Stimulated activated CD4-positive, alpha-beta T cell treated with anti-CD3 and anti-CD28 coated beads, Interleukin-1b, Interleukin-23, amount 100 ng/mL, for 24 hours (primary cell): Measurements from ENCODE around the gene PCSK5.
"Not testable (repeated sequence)": the region's sequence is repeated elsewhere in the genome, so short reads cannot be mapped to it uniquely, and the experiment has no call there.

Source experiments
- DNase-seq, 4 experiments: peaks; one replicate each; pipeline ENCODE4 v3.0.0-alpha.2; 2020; ENCODE audit warnings: low read depth in 4 of 4, low spot score in 1 of 4

The PCSK5 gene

GRCh38 chr9:76297721-76298239, 407.3 kb downstream of the PCSK5 start:
- no peak for DNase-seq

- DNase-seq: no peak
These were observed 408.2 kb downstream of the PCSK5 start for GRCh38 chr9:76298521-76299144.

DNA sequence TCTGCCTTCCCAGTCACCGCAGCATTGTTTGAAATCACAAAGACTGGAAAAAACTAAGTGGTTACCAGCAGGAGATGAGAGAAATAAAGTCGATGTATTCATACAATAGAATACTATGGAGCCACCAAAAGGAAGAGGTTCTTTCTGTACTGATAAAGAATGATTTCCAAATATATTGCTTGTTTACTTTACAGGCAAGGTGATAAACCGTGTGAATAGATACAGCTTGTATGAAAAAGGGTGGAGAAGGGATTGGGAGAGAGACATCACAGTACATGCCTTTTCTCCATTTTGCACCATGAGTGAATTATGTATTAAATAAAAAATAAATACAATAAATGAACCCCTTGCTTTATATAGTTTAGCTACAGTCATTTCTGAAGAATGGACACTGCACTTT, 412.1 kb downstream of the PCSK5 start:
- DNase-seq: no peak

DNA sequence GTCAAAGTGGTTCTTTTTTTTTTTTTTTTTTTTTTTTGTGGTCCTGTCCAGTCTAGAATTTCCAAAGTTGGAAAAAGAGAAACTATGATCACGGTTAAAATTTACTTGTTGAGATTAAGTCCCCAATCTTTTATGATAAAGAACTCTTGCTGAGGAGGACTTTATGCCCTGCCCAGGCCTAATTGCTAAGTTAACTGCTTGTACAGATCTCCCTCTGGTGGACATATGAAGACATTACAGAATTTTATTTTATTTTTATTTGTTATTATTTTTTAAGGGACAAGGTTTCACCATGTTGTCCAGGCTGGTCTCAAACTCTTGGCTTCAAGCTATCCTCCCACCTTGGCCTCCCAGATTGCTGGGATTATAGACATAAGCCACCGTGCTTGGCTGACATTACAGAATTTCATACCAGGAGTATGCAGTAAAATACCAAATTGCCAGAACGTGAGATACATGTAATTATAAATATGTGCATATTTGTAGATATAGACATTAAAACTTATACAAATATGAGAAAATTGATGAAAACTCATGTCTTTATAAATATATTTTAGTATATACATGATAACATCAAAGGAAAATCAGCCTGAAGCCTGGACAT, 412.6 kb downstream of the PCSK5 start:
- no peak for DNase-seq

DNA sequence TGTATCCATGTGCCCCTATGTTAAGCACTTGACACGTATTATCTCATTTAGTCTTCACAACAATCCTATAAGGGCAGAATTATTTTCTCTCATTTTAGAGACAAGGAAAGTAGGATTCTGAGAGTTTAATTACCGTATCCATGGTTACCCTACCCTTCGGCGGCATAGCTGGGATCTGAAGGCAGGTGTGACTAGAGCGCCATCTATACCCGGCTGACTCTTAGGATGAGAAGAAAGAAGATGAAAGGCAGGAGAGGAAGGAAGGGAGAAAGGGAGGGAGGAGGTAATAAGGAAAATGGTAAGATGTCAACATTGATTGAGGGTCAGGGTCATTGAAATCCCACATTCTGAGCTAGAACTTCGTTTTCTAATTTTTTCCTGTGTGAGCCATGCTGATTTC, 416.6 kb downstream of the PCSK5 start:
- DNase-seq: not testable (repeated sequence)

- DNase-seq: no peak
These were observed 420.1 kb downstream of the PCSK5 start for GRCh38 chr9:76310577-76310976.

DNA sequence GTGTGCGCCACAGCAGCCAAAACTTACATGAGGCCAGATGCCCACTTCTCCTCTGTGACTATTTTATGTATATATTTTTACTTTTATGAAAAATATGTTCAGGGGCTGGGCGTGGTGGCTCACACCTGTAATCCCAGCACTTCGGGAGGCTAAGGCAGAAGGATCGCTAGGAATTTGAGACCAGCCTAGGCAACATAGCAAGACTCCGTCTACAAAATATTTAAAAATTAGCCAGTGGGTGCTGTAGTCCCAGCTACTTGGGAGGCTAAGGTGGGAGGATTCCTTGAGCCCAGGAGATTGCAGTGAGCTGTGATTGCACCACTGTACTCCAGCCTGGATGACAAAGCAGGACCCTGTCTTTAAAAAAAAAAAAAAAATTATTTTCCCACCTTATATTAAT, 420.5 kb downstream of the PCSK5 start:
- no peak for DNase-seq

GRCh38 chr9:76311537-76311936, 421.1 kb downstream of the PCSK5 start:
- DNase-seq: no peak

GRCh38 chr9:76313771-76314170, 423.3 kb downstream of the PCSK5 start:
- no peak for DNase-seq

GRCh38 chr9:76314321-76314720, 423.8 kb downstream of the PCSK5 start:
- no peak for DNase-seq

DNA sequence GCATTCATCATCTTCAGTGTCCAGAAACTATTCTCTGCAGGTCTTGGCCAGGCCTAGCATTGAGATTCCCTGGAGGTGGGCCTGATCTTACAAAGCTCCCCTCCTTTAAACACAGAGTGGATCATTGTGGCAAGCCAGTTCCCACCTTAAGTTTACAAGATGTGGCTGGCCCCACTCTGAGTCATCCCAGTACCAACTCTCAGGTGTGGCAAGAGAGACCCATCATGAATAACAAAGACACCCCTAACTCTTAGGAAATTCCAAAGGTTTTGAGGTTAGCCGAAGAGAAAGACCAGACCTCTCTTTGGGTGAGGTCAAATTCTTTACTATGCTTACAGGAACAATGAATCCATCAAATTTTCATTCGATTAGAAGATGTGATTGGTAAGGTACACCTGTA, 425.6 kb downstream of the PCSK5 start:
- DNase-seq: no peak

- DNase-seq: not testable (repeated sequence)
These were observed 429.0 kb downstream of the PCSK5 start for GRCh38 chr9:76319466-76319865.

- no peak for DNase-seq
These were observed 430.8 kb downstream of the PCSK5 start for GRCh38 chr9:76321195-76321828.

GRCh38 chr9:76322810-76323209, 432.3 kb downstream of the PCSK5 start:
- no peak for DNase-seq

GRCh38 chr9:76323490-76323889, 433.0 kb downstream of the PCSK5 start:
- no peak for DNase-seq

DNA sequence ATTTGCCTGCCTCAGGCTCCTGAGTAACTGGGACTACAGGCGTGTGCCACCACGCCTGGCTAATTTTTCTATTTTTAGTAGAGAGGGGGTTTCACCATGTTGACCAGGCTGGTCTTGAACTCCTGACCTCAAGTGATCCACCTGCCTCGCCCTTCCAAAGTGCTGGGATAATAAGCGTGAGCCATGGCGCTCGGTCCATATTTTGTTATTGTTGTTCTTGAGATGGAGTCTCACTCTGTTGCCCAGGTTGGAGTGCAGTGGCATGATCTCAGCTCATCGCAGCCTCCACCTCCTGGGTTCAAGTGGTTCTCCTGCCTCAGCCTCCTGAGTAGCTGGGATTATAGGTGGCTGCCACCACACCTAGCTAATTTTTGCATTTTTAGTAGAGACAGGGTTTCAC, 433.6 kb downstream of the PCSK5 start:
- not testable (repeated sequence) for DNase-seq

DNA sequence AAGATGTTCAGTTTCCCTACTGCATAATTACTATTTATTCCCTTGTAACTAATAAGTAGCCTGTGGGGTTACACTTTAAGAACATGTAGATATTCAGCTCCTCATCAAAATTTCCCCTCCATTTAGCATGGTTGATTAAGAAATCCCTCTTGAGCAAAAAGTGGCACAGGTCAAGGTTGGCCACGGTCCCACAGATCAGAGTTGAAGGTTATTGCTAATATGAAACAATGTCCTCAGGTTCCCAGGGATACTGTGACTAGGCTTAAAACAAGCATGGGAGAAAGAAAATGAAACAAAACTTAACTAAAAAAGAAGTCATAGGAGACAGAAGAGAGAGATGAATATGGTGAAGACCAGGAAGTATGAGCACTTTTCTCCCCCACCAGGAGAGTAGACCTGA, 439.6 kb downstream of the PCSK5 start:
- no peak for DNase-seq

DNA sequence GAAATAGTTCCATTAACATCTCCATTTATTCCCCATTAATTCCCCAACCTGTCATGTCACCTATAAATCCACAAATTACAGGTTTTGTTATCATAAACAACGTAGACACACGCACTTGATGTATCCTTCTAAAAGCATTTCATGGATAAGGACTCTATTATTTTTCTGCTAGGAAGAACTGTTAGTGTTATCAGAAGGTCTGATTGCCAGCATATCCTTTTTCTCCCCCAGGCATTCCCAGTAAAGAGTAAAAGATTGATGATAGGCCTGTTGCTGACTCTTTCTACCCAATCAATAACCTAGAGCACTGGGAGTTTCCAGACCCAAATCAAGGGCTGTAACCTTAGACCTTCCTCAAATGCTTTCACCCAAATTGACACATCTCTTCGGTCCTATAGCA, 442.9 kb downstream of the PCSK5 start:
- no peak for DNase-seq

- DNase-seq: no peak
These were observed 443.5 kb downstream of the PCSK5 start for GRCh38 chr9:76333964-76334363.

- no peak for DNase-seq
These were observed 445.6 kb downstream of the PCSK5 start for GRCh38 chr9:76336027-76336426.

GRCh38 chr9:76338418-76338817, 447.9 kb downstream of the PCSK5 start:
- DNase-seq: no peak

DNA sequence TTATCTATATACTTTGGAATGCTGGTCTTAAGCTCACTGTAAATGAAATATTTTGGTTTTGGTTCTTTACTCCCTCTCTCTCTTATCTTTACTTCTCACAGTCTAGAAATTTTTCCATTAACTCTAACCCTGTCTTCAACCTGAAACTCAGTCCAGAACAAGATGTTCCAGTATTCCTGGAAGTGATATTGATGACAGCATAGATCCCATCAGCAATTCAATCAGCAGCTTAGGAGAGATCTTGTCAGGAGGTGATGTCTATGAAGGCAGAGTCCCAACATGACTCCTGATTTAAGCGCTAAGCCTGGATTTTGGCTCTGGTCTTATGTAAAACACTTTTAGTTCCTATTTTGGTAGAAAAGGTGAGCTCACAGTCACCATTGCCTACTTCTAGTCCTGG, 451.1 kb downstream of the PCSK5 start:
- DNase-seq: no peak

GRCh38 chr9:76342201-76342600, 451.7 kb downstream of the PCSK5 start:
- no peak for DNase-seq
